Liver (tissue), 9 donors: Measurements from ENCODE around the gene CRADD. TPM values are rescaled to one million over a fixed set of nuclear protein-coding genes. Genes with fewer than 3 reads are reported as not detected.

Experiments
- DNase-seq: peaks from one replicate; pipeline ENCODE4 v3.0.0-alpha.2; 2017; ENCODE audit warnings: low spot score
- H3K27ac ChIP-seq, 2 donors: one replicate each; pipeline ENCODE4 v1.7.0; 2013; ENCODE audit warnings: inconsistent platforms in 2 of 2, low read length in 2 of 2, control low read depth in 1 of 2, low read depth in 1 of 2, mild to moderate bottlenecking in 1 of 2
- H3K27me3 ChIP-seq, 4 donors: one replicate each; pipeline versions ENCODE4 v1.6.1 to v1.7.0; 2013; ENCODE audit warnings: low read length in 3 of 4, inconsistent platforms in 1 of 4, mild to moderate bottlenecking in 1 of 4, moderate library complexity in 1 of 4; ENCODE audit not compliant: control insufficient read depth in 4 of 4, insufficient read depth in 4 of 4
- H3K36me3 ChIP-seq, 4 donors: one replicate each; pipeline versions ENCODE4 v1.6.1 to v1.7.0; 2013; ENCODE audit warnings: low read length in 3 of 4, mild to moderate bottlenecking in 3 of 4, low read depth in 1 of 4, moderate library complexity in 1 of 4; ENCODE audit not compliant: control insufficient read depth in 4 of 4, insufficient read depth in 3 of 4
- H3K4me1 ChIP-seq, 4 donors: one replicate each; pipeline versions ENCODE4 v1.6.1 to v1.7.0; 2013; ENCODE audit warnings: low read length in 3 of 4, mild to moderate bottlenecking in 3 of 4, moderate library complexity in 1 of 4; ENCODE audit not compliant: control insufficient read depth in 4 of 4, insufficient read depth in 4 of 4
- H3K4me3 ChIP-seq, 3 donors: one replicate each; pipeline versions ENCODE4 v1.6.1 to v1.7.0; 2013; ENCODE audit warnings: low read length in 3 of 3, control low read depth in 1 of 3, low read depth in 1 of 3, mild to moderate bottlenecking in 1 of 3
- H3K9ac ChIP-seq, 2 donors: one replicate each; pipeline ENCODE4 v1.7.0; 2013; ENCODE audit warnings: low read length in 2 of 2, mild to moderate bottlenecking in 2 of 2, moderate library complexity in 2 of 2, control low read depth in 1 of 2, low read depth in 1 of 2
- H3K9me3 ChIP-seq, 4 donors: one replicate each; pipeline versions ENCODE4 v1.6.1 to v1.7.0; 2013; ENCODE audit warnings: low read length in 3 of 4; ENCODE audit not compliant: control insufficient read depth in 4 of 4
- FOXA1 ChIP-seq: IDR thresholded peaks from 2 replicates; pipeline ENCODE4 v1.6.1; 2016; ENCODE audit warnings: antibody characterized with exemption
- FOXA2 ChIP-seq: IDR thresholded peaks from 2 replicates; pipeline ENCODE4 v1.6.1; 2016; ENCODE audit warnings: antibody characterized with exemption
- HNF4G ChIP-seq: IDR thresholded peaks from 2 replicates; pipeline ENCODE4 v1.6.1; 2016; ENCODE audit warnings: antibody characterized with exemption
- NR2F2 ChIP-seq: IDR thresholded peaks from 2 replicates; pipeline ENCODE4 v1.6.1; 2016; ENCODE audit warnings: antibody characterized with exemption
- RAD21 ChIP-seq, 2 donors: IDR thresholded peaks; 2 replicates each; pipeline ENCODE4 v1.6.1; 2016; ENCODE audit warnings: antibody characterized with exemption in 2 of 2, mild to moderate bottlenecking in 2 of 2
- RXRA ChIP-seq, 2 donors: IDR thresholded peaks; 2 replicates each; pipeline ENCODE4 v1.6.1; 2017 to 2018; ENCODE audit warnings: antibody characterized with exemption in 2 of 2, mild to moderate bottlenecking in 1 of 2
- SP1 ChIP-seq: IDR thresholded peaks from 2 replicates; pipeline ENCODE4 v1.6.1; 2018; ENCODE audit warnings: antibody characterized with exemption, mild to moderate bottlenecking
- TAF1 ChIP-seq: conservative IDR thresholded peaks from 2 replicates; pipeline ENCODE4 v1.6.1; 2016; ENCODE audit warnings: antibody characterized with exemption, mild to moderate bottlenecking
- YY1 ChIP-seq: IDR thresholded peaks from 2 replicates; pipeline ENCODE4 v1.6.1; 2016; ENCODE audit warnings: antibody characterized with exemption, mild to moderate bottlenecking
- WGBS: extraction: QIAGEN DNeasy Blood & Tissue Kit; methylation state at CpG from one replicate; pipeline ENCODE4 v1.1.7; 2013; 5-methylcytosine and 5-hydroxymethylcytosine counted together
- polyA plus RNA-seq, 2 donors: library from polyadenylated mRNA; stranded (reverse) in 1 of 2; unstranded in 1 of 2; fragments of 200-250 nt in 1 of 2; fragments of >200 nt in 1 of 2; fragmentation: Nextera tagmentation in 1 of 2; extraction: Ambion mirVana in 1 of 2; gene quantifications; one replicate each; pipeline versions ENCODE4 v1.2.1 to v1.2.3, GENCODE V29; 2013 to 2015
- total RNA-seq, 2 donors: library from RNA; depleted of rRNA; stranded (reverse); fragments of >200 nt; gene quantifications; one replicate each; pipeline ENCODE4 v1.2.3, GENCODE V29; 2014
- TF ChIP-seq, protein P1 (sequence below): IDR thresholded peaks from 2 replicates; pipeline ENCODE4 v1.6.1; 2016; ENCODE audit warnings: antibody characterized with exemption
- TF ChIP-seq, protein P2 (sequence below): IDR thresholded peaks from 2 replicates; pipeline ENCODE4 v1.6.1; 2016; ENCODE audit warnings: antibody characterized with exemption
- TF ChIP-seq, protein P3 (sequence below): IDR thresholded peaks from 2 replicates; pipeline ENCODE4 v1.6.1; 2016; ENCODE audit warnings: antibody characterized with exemption
- TF ChIP-seq, protein P4 (sequence below): fragments of 150-350 bp; IDR thresholded peaks from 2 replicates; pipeline ENCODE4 v1.5.1; 2017; ENCODE audit warnings: improper control_type of control experiment, low read depth, low read length; ENCODE audit not compliant: missing input control
- donor health status: healthy.
- donor health status: healthy.
- donor health status: healthy.
- donor health status: healthy.
- donor health status: healthy.

The CRADD gene
- total and polyA plus RNA-seq, 4 donors: 19.4 to 48.9 (median 29.6) TPM

DNA sequence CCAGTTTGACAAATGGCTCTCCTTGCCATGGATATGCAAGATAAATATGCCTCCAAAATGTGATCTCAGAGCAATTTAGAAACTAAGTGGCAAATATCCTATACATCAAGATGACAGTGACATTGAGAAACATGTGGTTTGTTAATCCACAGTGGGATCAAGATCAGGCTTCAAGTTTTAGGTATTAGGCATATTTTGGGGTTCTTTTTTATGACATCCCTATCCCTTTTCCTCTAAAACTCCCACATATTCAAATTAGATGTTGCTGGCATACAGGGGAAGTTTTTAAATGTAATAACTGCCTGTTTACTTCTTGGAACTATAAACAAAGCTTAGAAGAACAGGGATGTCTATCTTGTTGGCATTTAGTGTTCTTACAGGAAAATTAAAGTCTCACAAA lies 179.4 kb downstream of the CRADD start:
- Histone ChIP-seq H3K36me3 (no peaks in the 10 kb centered on the region), H3K9me3 (no peaks in the 10 kb centered on the region), H3K27me3 (no peaks in the 10 kb centered on the region), H3K27ac (no peak overlapping the region), H3K4me3 (no peak overlapping the region), H3K9ac (no peak overlapping the region), H3K4me1 (no peaks in the 10 kb centered on the region)
- DNase-seq: no peak
- no peak for TF ChIP-seq RXRA (IDR thresholded peaks at IDR 0.05)
- no peak for TF ChIP-seq NR2F2
- TF ChIP-seq YY1: no peak
- no peak for TF ChIP-seq RAD21 (IDR thresholded peaks at IDR 0.05)
- no peak for TF ChIP-seq FOXA2
- TF ChIP-seq FOXA1: no peak
- no peak for TF ChIP-seq HNF4G
- TF ChIP-seq, protein P1, sequence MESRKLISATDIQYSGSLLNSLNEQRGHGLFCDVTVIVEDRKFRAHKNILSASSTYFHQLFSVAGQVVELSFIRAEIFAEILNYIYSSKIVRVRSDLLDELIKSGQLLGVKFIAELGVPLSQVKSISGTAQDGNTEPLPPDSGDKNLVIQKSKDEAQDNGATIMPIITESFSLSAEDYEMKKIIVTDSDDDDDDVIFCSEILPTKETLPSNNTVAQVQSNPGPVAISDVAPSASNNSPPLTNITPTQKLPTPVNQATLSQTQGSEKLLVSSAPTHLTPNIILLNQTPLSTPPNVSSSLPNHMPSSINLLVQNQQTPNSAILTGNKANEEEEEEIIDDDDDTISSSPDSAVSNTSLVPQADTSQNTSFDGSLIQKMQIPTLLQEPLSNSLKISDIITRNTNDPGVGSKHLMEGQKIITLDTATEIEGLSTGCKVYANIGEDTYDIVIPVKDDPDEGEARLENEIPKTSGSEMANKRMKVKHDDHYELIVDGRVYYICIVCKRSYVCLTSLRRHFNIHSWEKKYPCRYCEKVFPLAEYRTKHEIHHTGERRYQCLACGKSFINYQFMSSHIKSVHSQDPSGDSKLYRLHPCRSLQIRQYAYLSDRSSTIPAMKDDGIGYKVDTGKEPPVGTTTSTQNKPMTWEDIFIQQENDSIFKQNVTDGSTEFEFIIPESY: no peak
- TF ChIP-seq, protein P2, sequence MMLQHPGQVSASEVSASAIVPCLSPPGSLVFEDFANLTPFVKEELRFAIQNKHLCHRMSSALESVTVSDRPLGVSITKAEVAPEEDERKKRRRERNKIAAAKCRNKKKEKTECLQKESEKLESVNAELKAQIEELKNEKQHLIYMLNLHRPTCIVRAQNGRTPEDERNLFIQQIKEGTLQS: no peak

DNA sequence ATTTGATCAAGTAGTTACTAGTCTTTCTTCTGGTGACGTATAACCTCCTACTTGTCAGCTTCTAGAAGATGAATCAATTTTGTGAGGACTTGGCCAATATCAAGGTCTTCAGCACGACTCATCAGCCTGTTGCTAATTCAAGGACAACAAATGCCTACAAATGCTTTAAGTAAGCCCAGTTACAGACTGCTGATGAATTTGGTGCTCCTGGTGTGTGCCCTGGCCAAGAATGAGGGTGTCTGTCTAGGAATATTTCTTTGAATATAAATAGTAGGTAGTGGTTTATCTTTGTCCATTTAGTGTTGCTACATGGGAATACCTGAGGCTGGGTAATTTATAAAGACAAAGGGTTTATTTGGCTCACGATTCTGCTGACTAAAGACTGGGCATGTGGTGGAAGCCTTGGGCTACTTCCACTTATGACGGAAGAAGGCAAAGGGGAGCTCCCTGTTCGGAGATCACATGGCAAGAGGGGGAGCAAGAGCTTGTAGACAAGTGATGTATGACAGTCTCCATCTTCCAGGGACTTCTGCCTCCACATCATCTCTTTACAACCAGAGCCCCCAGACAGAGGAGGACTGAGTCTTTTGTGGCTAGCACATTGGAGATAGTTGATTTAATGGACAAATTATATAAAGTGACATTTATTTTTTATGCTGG lies 180.2 kb downstream of the CRADD start:
- no peaks in the 10 kb centered on the region for H3K4me1 ChIP-seq
- 93% methylated on average over 5 of the region's 5 CpGs for WGBS
- no peaks in the 10 kb centered on the region for H3K9me3 ChIP-seq
- no peak overlapping the region for H3K9ac ChIP-seq
- H3K4me3 ChIP-seq: no peak overlapping the region
- no peaks in the 10 kb centered on the region for H3K36me3 ChIP-seq
- H3K27me3 ChIP-seq: no peaks in the 10 kb centered on the region
- H3K27ac ChIP-seq: no peak overlapping the region
- TF ChIP-seq, protein P3, sequence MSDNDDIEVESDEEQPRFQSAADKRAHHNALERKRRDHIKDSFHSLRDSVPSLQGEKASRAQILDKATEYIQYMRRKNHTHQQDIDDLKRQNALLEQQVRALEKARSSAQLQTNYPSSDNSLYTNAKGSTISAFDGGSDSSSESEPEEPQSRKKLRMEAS: no peak
- TF ChIP-seq, protein P1: no peak
- TF ChIP-seq SP1: no peak
- TF ChIP-seq RAD21 (IDR thresholded peaks at IDR 0.05): no peak
- TF ChIP-seq TAF1: no peak
- TF ChIP-seq, protein P4, sequence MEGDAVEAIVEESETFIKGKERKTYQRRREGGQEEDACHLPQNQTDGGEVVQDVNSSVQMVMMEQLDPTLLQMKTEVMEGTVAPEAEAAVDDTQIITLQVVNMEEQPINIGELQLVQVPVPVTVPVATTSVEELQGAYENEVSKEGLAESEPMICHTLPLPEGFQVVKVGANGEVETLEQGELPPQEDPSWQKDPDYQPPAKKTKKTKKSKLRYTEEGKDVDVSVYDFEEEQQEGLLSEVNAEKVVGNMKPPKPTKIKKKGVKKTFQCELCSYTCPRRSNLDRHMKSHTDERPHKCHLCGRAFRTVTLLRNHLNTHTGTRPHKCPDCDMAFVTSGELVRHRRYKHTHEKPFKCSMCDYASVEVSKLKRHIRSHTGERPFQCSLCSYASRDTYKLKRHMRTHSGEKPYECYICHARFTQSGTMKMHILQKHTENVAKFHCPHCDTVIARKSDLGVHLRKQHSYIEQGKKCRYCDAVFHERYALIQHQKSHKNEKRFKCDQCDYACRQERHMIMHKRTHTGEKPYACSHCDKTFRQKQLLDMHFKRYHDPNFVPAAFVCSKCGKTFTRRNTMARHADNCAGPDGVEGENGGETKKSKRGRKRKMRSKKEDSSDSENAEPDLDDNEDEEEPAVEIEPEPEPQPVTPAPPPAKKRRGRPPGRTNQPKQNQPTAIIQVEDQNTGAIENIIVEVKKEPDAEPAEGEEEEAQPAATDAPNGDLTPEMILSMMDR: no peak
- no peak for TF ChIP-seq FOXA1
- DNase-seq: no peak
